ELF-1 (cell line): ENCODE data around the gene ALLC.
"Not testable (repeated sequence)": the region's sequence is repeated elsewhere in the genome, so short reads cannot be mapped to it uniquely, and the experiment has no call there.

ENCODE experiments used
- DNase-seq: peaks from one replicate; pipeline ENCODE4 v3.0.0-alpha.2; 2016; ENCODE audit warnings: low read depth, low spot score

ALLC gene

DNA sequence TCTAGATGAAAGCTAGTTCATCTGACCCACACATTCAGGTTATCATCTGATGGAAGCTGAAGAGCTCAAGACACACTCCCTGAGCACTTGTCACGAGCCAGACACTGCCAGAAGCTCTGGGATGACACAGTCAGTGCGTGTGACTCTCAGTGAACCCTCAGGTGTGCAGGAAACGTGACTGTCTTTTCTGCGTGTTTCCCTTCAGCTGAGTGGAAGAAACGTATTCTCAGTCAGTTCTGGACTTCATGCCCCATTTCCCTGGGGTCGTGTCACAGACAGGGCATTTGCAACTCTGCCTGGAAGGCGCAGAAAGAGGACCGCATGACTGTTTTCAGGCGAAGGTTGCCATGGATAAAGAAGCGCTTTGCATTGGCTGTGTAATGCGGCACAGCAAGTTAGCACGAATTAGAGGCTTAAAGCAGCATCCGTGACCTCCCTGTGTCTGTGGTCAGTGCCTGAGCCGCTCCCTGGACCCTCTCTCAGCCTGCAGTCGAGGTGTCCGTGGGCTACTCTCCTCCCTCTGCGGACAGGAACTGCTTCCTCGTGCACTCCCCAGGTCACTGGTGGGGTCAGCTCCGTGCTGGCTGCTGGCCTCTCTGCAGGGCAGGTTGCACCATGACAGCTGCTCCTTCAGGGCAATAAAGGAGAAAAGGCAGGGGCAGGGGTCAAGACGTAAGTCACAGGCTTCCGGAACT is 3.3 kb upstream of the ALLC start:
- no peak for DNase-seq

- no peak for DNase-seq
Measured at GRCh38 chr2:3655871-3656761, 1.9 kb upstream of the ALLC start.

- DNase-seq: peak; percentile 74
Measured at GRCh38 chr2:3656762-3657721, 958 bp upstream of the ALLC start.

DNA sequence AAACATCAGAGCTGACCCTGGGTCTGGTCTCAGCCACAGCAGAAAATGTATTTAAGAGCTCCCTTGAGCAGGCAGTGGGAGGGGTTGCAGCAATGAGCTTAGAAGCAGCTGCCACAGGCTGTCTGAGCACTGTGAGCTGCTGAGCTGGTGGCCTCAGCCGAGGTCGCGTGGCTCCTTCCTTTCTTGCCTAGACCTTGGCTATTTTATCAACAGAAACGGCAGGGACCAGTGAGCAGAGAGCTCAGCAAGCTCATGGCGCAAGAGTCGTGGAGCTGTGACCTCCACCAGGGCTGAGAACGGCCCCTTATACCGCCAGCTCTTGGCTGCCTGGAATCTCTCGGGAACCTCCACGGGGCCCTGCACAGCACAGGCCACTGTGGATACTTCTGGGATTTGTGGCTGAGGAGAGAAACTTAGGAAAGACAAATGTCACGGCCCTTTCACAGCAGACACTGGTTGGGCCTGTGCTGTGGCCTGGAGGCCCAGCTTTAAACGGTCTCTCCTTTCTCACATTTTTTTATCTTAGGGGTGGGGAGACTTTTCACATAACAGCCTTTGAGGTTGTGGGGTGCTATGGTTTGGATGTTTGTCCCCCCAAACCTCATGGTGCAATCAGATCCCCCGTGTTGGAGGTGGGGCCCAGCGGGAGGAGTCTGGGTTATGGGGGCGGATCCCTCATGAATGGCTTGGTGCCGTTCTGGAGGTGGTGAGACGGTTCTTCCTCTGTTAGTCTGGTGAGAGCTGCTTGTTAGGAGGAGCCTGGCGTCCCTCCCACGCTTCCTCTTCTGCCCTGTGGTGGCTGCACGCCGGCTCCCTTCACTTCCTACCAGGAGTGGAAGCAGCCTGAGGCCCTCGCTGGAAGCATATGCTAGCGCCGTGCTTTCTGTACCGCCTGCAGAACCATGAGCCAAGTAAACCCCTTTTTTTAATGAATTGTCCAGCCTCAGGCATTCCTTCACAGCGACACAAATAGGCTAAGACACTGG is 1.7 kb downstream of the ALLC start:
- DNase-seq: peak; percentile 56

DNA sequence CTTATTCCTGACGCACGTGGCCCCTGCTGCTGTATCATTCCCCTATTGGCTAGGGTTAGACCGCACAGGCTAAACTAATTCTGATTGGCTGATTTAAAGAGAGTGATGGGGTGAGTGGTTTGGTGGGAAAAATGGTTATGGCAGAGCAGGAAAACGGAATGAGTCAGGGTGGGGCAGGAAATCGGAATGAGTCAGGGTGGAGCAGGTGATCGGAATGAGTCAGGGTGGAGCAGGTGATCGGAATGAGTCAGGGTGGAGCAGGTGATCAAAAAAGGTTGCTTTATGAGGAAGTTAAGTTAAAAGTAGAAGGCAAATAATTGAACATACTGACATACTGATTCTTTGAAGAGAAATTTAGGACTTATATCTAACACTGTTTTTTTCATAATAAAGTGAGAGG is 2.6 kb downstream of the ALLC start:
- not testable (repeated sequence) for DNase-seq

DNA sequence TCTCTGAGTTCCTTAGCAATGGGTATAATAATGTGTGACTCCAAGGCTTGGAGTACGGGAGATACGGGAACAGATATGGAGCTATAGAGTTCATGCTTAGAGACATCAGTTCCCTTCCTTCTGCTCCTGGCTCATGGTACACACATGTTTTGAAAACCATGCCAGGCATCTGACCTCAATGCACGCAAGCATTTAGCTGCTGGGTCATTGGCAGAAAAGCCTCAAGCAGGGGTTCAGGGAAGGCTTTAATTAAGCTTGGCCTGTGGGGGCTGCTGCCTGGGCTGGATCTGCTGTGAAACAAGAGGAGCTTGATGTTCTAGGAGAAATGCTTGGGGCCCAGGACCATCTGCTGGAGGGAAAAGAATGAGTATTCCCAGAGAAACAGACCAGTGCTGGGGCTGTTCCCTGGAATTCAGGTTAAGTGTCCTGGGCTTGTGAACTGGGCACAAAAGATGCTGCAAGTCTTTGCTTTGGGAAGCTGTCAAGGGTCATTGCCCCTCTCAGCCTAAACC is 3.2 kb downstream of the ALLC start:
- DNase-seq: peak; percentile 23

DNA sequence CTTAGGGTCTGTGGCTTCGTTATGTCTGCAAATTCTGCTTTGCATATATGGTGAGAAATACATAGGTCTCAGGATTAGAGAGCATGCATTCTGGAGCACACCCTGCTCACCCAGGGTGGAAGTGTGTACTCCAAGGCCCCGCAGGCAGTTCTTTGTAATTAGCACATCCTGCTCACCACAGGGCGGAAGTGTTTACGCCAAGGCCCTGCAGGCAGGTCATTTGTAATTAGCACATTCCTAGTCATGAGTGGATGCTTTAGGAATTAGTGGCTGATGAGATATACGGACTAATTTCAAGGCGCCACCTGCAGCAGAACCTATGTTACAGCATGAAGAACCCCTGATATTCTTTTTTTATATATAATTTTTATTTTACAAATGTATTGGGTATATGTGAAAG is 4.2 kb downstream of the ALLC start:
- DNase-seq: peak; percentile 83

- DNase-seq: no peak
Measured at GRCh38 chr2:3664118-3664517, 6.1 kb downstream of the ALLC start.

DNA sequence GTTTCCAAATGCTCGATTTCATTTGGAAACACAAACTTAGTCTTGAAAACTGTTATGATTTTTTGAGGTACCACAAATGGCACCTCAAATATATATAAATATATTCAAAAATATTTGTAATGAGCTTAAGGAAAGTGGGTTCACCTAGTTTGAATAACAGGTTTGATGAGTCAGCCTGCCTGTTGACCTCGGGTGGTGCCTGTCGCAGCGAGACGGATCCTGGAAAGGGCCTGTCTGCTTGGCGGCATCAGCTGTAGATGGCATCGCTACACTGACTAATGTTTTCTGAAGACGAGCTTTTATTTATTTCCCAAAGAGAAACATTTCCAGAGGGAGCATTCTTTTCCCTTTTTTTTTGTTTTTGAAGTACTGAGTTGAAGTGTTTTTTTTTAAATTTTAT is 6.9 kb downstream of the ALLC start:
- DNase-seq: no peak

DNA sequence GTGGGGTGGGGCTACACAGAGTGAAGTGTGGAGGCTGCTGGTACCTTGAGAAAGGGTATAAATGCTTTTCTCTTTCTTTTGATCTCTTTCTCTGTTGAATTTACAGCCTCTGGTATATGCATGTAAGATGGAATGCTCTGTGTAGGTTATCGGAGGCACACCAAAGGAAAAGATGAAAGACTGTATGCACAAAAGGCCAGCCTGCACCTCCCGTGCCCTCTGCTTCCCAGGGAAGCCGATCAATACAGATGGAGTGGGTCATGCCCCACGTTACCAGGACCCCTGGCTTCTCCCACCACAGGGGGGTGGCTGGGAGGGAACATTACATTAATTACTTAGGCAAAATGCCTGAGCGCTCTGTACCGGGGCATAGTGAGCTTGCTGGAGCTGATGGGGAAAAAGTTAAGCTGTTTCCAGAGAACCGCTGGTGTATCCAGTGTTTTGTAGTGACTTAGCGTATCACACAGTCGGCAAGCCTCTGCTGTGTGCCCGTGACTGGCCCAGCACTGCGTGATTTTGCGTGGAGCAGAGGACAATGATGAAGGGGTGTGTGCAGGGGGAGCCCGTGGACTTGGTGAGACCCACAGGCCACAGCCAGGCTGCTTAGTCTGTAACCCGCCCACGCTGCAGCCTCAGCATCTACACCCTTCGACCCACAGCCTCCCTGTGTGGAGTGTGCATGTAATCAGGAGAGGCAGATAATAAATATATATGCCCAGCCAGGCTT is 8.0 kb downstream of the ALLC start:
- no peak for DNase-seq

GRCh38 chr2:3666613-3666975 is 8.6 kb downstream of the ALLC start:
- no peak for DNase-seq

GRCh38 chr2:3667151-3667631 is 9.2 kb downstream of the ALLC start:
- no peak for DNase-seq

DNA sequence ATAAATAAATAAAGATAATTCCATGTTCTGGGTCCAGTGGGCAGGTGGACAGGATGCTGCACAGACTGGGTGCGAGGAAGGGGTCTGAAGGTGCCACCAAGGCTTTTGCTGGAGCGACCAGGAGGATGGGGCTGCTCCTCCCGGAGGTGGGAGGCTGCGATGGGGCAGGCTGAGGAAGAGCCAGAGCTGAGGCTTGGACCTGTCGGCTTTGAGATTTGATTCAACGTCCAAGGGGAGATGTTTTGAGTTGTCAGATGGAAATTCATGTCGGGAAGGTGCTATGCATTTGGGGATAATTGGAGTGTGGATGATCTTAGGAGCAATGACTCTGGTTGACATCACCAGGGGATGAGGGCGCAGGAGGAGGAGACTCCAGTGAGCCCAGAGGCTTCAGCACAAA is 11.7 kb downstream of the ALLC start:
- DNase-seq: no peak

GRCh38 chr2:3670376-3670775 is 12.4 kb downstream of the ALLC start:
- DNase-seq: no peak

DNA sequence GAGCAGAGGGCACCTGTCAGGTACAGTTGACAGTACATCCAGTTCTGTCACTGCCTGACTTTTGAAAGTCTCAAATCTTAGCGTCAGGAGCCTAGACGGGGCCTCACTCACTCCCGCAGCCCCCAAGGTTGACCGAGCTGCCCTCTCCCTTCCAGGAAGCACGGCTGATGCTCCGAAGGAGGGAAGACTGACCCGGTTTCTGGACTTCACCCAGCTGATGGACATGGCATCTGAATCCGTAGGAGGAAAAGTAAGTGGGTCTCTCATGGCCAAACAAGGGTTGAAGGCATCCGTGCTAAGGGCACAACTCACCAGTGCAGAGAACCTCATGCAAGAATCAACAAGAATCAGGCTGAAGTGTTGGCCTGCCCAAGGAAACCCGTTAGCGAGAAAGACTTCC is 12.9 kb downstream of the ALLC start:
- DNase-seq: no peak

DNA sequence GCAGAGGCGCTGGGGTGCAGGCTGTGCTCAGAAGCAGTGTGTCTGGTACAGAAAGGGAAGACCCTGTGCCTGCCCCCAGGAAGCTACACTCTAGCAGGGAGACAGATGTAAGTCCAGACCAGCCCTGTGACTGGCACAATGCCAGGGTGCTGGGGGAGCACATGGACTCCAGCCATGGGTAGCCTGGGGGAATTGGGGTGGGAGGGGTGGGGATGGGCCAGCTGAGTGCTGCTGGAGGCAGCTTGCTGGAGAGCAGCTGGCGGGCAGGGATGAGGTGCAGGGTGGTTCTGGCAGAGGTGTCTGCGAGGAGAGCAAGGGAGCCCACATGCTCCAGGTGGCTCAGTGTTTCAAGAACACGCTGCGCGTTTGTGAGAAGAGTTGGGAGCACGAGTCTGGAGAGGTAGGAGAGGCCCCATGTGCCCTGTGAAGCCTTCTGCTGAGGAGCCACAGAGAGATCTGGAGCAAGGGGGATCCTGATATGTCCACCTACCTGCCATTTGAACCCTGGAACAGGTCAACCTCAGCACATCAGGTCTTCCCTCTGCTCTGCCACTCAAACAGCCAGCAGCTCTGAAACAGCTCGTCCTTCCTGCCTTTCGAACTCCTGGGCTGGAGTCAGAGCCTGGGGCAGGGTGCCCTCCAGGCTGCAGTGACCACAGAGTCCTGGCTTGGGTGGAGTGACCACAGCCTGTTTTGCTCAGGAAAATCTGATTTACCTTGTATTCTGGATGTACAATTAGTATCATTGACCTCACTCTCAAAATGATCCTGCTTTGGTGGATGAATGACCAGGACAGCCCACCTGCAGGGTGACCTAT is 15.1 kb downstream of the ALLC start:
- no peak for DNase-seq

- no peak for DNase-seq
Measured at GRCh38 chr2:3674066-3674845, 16.3 kb downstream of the ALLC start.

DNA sequence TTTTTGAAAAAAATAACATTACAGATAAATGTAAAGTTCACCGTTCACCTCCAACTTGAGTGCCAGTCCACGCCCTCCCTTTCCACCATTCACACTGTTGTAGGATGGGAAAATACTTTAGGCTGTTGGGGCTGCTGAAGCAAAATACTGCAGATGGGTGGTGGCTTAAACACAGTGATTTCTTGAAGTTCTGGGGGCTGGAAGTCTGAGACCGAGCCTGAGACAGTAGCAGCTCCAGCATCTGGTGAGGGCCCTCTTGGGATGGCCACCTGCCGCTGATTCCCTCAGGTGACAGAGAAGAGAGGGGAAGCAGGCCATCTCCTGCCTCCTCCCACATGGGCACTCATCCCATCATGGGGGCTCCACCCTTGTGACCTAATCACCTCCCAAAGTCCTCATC is 17.7 kb downstream of the ALLC start:
- no peak for DNase-seq
